Uterus (tissue), 4 donors: ENCODE data around the gene NOL4L. TPM values are rescaled to one million over a fixed set of nuclear protein-coding genes. Genes with fewer than 3 reads are reported as not detected.

ENCODE experiments used
- DNase-seq, 2 donors: peaks; one replicate each; pipeline ENCODE4 v3.0.0-alpha.2; 2019 to 2020
- H3K27ac ChIP-seq, 2 donors: fragments of 200-600 bp; sonication (generic); 1 replicate in 1 of 2; 2 replicates in 1 of 2; pipeline ENCODE4 v1.5.1; 2016 to 2018
- H3K27me3 ChIP-seq, 2 donors: fragments of 200-600 bp; sonication (generic); one replicate each; pipeline ENCODE4 v1.5.1; 2018 to 2019; ENCODE audit warnings: control low read depth in 1 of 2
- H3K36me3 ChIP-seq, 2 donors: fragments of 200-600 bp; sonication (generic); one replicate each; pipeline ENCODE4 v1.5.1; 2019; ENCODE audit warnings: control low read depth in 1 of 2
- H3K4me1 ChIP-seq, 2 donors: fragments of 200-600 bp; sonication (generic); one replicate each; pipeline ENCODE4 v1.5.1; 2018 to 2019; ENCODE audit warnings: control low read depth in 1 of 2
- H3K4me3 ChIP-seq, 2 donors: fragments of 200-600 bp; sonication (generic); 1 replicate in 1 of 2; 2 replicates in 1 of 2; pipeline ENCODE4 v1.5.1; 2018 to 2019; ENCODE audit warnings: mild to moderate bottlenecking in 1 of 2
- H3K9me3 ChIP-seq, 2 donors: fragments of 200-600 bp; sonication (generic); one replicate each; pipeline ENCODE4 v1.5.1; 2019; ENCODE audit warnings: control low read depth in 1 of 2
- POLR2A ChIP-seq, 2 donors: fragments of 450-650 bp; IDR thresholded peaks; one replicate each; pipeline ENCODE4 v1.6.1; 2016; ENCODE audit warnings: antibody characterized with exemption in 2 of 2, mild to moderate bottlenecking in 1 of 2, moderate library complexity in 1 of 2
- intact Hi-C: fragments of 100-400 bp; cut with DNase I; formaldehyde crosslinking; loops from one replicate; pipeline ENCODE4 v1.15.1; 2023; ENCODE audit warnings: low total_unique reads
- total RNA-seq, 4 donors: library from RNA; depleted of rRNA in 3 of 4; stranded (reverse); fragments of >200 nt in 3 of 4; gene quantifications; one replicate each; pipeline versions ENCODE4 v1.1.0 to v1.2.4, GENCODE V29; 2014 to 2023
- TF ChIP-seq, protein P1 (sequence below), 4 experiments: fragments of 200-600 bp in 2 of 4; fragments of 450-650 bp in 2 of 4; sonication (generic) in 2 of 4; IDR thresholded peaks; one replicate each; pipeline ENCODE4 v1.5.1; 2016 to 2019; ENCODE audit warnings: antibody characterized with exemption in 4 of 4, mild to moderate bottlenecking in 2 of 4, moderate library complexity in 1 of 4
- donor health status: DM: yes; HTN: yes; CAD: no.

NOL4L gene
- total RNA-seq, 4 donors from 2014 or later = 6.2 to 31.1 (median 9.6) TPM

DNA sequence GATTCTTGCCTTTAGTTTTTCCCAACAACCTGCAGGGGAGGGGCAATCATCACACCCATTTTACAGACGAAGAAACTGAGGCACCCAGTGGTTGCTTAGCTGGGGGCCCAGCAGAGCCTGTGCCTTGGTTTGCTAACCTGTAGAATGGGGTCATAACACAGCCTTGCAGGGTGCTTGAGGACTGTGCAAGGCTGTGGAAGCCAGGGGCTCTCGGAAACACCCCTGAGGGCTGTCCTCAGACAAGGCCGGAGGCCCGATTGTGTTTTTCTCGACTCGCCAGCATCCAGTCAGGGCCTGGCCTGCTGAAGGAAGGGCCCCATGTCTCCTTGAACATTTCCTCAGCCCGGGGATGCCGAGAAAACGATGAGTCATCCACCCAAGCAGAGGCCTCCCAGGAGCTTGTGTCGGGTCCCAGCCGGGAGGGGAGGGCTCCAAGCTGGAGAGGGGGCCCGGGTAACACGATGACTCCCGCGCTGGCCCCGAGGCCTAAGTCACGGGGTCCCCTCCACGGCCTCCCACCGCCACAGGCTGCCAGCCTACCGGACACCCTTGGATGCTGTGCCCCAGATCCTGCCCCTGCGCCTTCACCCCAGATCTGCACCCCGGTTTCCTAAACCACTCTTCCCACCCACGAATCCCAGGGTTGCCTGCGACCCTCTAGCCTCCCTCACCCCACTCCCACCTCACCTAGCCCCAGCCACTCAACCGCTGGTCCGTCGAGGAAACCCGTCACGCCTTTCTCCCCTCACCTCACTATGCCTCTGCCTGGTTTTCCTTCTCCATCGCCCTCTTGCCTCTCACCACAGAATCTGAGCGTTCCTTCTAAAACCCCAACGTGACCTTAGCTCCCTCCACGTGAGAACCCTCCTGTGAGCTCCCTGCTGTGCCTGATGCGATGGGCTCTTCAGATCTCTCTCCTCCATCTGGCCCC lies 10.6 kb downstream of the NOL4L start:
- H3K27me3 ChIP-seq = no peaks in the 10 kb centered on the region
- TF ChIP-seq POLR2A (IDR thresholded peaks at IDR 0.05) = no peak
- TF ChIP-seq, protein P1, sequence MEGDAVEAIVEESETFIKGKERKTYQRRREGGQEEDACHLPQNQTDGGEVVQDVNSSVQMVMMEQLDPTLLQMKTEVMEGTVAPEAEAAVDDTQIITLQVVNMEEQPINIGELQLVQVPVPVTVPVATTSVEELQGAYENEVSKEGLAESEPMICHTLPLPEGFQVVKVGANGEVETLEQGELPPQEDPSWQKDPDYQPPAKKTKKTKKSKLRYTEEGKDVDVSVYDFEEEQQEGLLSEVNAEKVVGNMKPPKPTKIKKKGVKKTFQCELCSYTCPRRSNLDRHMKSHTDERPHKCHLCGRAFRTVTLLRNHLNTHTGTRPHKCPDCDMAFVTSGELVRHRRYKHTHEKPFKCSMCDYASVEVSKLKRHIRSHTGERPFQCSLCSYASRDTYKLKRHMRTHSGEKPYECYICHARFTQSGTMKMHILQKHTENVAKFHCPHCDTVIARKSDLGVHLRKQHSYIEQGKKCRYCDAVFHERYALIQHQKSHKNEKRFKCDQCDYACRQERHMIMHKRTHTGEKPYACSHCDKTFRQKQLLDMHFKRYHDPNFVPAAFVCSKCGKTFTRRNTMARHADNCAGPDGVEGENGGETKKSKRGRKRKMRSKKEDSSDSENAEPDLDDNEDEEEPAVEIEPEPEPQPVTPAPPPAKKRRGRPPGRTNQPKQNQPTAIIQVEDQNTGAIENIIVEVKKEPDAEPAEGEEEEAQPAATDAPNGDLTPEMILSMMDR (IDR thresholded peaks at IDR 0.05) = no peak
- intact Hi-C loops = no loop called here
- H3K36me3 ChIP-seq = no peaks in the 10 kb centered on the region
- no peak overlapping the region for H3K27ac ChIP-seq
- H3K4me3 ChIP-seq = no peak overlapping the region
- no peaks in the 10 kb centered on the region for H3K4me1 ChIP-seq
- peak in 1 of 2 donors; percentile 54 for DNase-seq
- no peaks in the 10 kb centered on the region for H3K9me3 ChIP-seq

DNA sequence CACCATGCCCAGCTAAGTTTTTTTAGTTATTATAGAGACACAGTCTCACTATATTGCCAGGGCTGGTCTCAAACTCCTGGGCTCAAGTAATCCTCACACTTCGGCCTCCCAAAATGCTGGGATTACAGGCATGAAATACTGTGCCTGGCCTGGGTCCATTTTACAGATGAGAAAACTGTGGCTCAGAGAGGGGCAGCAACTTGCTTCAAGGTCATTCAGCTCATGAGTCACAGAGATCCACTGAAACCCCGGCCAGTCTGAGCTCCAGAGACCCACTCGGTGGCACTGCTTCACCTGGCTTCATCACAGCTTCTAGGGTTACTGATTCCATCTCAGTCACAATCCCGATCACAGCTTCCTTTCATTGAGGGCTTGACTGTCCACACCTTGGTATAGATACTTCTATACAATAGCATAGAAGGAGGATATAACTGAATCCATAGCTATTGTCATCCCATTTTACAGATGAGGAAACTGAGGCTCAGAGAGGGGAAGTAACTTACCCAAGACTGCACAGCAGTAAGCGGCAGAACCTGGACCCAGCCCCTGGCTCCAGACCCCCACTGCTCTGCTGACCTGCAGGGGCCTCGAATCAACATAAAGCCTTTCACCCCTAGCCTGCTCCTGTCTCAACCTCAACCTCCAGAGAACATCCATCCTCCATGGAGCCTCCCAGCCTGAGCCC lies 11.8 kb downstream of the NOL4L start:
- H3K4me1 ChIP-seq = no peaks in the 10 kb centered on the region
- TF ChIP-seq POLR2A (IDR thresholded peaks at IDR 0.05) = no peak
- TF ChIP-seq, protein P1 (IDR thresholded peaks at IDR 0.05) = no peak
- no peak overlapping the region for H3K27ac ChIP-seq
- H3K9me3 ChIP-seq = no peaks in the 10 kb centered on the region
- intact Hi-C loops = no loop called here
- H3K36me3 ChIP-seq = no peaks in the 10 kb centered on the region
- H3K27me3 ChIP-seq = no peaks in the 10 kb centered on the region
- H3K4me3 ChIP-seq = no peak overlapping the region
- DNase-seq = no peak

DNA sequence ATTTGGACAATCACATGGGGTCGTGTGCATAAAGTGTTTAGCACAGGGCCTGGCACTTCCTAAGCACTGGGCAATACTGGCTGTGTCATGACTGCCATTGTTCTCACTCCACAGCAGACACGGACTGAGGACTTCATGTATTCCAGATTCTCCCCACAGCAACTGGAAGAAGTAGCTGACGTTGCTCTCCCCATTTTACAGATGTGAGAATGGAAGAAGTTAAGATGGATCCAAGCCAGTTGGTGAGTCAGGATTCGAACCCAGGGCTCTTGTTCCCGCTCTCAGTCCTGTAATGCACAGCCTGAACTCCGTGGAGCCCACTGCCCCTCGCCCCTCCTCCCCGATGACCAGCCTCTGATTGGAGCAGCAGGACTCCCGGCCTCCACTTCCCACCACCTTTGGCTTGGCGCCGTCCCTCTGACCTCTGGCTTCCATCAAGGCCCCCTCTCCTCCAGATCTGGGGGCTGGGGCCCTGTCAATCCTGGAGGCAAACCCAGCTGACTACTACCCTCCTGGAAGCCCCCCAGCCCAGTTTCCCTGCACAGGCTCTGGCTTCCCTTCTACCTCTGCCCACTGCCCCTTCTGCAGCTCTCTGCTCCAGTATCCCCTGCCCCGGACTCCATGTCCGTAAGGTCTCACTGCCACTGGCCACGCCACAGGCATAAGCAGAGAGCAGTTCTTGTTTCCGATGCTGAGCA lies 12.7 kb downstream of the NOL4L start:
- DNase-seq = no peak
- H3K9me3 ChIP-seq = no peaks in the 10 kb centered on the region
- H3K36me3 ChIP-seq = no peaks in the 10 kb centered on the region
- H3K4me1 ChIP-seq = no peaks in the 10 kb centered on the region
- intact Hi-C loops = no loop called here
- no peak overlapping the region for H3K4me3 ChIP-seq
- no peak for TF ChIP-seq POLR2A (IDR thresholded peaks at IDR 0.05)
- TF ChIP-seq, protein P1 (IDR thresholded peaks at IDR 0.05) = no peak
- no peaks in the 10 kb centered on the region for H3K27me3 ChIP-seq
- no peak overlapping the region for H3K27ac ChIP-seq

DNA sequence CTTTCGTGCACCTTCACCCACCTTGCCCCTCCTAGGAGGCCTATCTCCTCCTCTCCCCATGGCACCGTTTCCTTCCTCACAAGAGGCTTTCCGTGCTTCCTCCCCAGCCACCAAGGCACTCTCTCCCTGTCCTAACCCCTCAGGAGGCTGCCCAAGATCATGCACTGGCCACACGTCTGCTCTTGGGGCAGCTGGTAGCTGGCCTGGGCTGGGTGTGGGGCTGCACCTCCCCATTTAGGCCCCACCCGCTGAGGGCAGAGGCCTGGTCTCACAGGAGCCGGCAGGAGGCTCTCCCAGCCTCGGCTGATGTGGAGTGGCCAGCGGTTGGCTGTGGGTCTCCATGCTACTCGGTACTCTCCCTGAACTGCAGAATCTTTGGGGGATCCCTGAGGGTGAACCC lies 13.6 kb downstream of the NOL4L start:
- no peaks in the 10 kb centered on the region for H3K27me3 ChIP-seq
- H3K4me1 ChIP-seq = no peaks in the 10 kb centered on the region
- intact Hi-C loops = no loop called here
- no peaks in the 10 kb centered on the region for H3K9me3 ChIP-seq
- H3K36me3 ChIP-seq = no peaks in the 10 kb centered on the region
- no peak for DNase-seq
- TF ChIP-seq, protein P1 (IDR thresholded peaks at IDR 0.05) = no peak
- TF ChIP-seq POLR2A (IDR thresholded peaks at IDR 0.05) = no peak
- H3K4me3 ChIP-seq = no peak overlapping the region
- no peak overlapping the region for H3K27ac ChIP-seq
